Kidney (tissue), 14 donors: Measurements from ENCODE around the gene WLS. TPM values are rescaled to one million over a fixed set of nuclear protein-coding genes. Genes with fewer than 3 reads are reported as not detected.

ENCODE experiments used
- DNase-seq, 5 donors: peaks; one replicate each; pipeline ENCODE4 v3.0.0-alpha.2; 2013 to 2020
- FAIRE-seq: peaks from 2 replicates; lab custom pipeline; 2012; peaks lifted over from hg19 to GRCh38; lab: Jason Lieb, UNC
- H3K27ac ChIP-seq, 2 donors: one replicate each; pipeline ENCODE4 v1.7.0; 2013; ENCODE audit warnings: low read depth in 2 of 2, low read length in 2 of 2, inconsistent platforms in 1 of 2
- H3K27me3 ChIP-seq: one replicate; pipeline ENCODE4 v1.7.1; 2013; ENCODE audit warnings: low read length, inconsistent platforms; ENCODE audit not compliant: control insufficient read depth, insufficient read depth
- H3K36me3 ChIP-seq, 3 donors: one replicate each; pipeline versions ENCODE4 v1.7.0 to v1.7.1; 2013; ENCODE audit warnings: low read length in 3 of 3, control low read depth in 1 of 3, inconsistent platforms in 1 of 3; ENCODE audit not compliant: insufficient read depth in 3 of 3, control insufficient read depth in 2 of 3
- H3K4me1 ChIP-seq, 3 donors: one replicate each; pipeline versions ENCODE4 v1.7.0 to v1.7.1; 2013; ENCODE audit warnings: low read length in 3 of 3, inconsistent platforms in 1 of 3, low read depth in 1 of 3; ENCODE audit not compliant: control insufficient read depth in 2 of 3, insufficient read depth in 2 of 3
- H3K4me3 ChIP-seq, 3 donors: one replicate each; pipeline versions ENCODE4 v1.7.0 to v1.8.1; 2013; ENCODE audit warnings: low read length in 3 of 3, control low read depth in 1 of 3, inconsistent platforms in 1 of 3
- H3K9ac ChIP-seq, 3 donors: one replicate each; pipeline versions ENCODE4 v1.7.0 to v1.7.1; 2013; ENCODE audit warnings: low read length in 3 of 3, control low read depth in 1 of 3, inconsistent platforms in 1 of 3
- H3K9me3 ChIP-seq, 3 donors: one replicate each; pipeline versions ENCODE4 v1.7.0 to v1.7.1; 2013; ENCODE audit warnings: low read length in 3 of 3, control low read depth in 1 of 3, inconsistent platforms in 1 of 3; ENCODE audit not compliant: control insufficient read depth in 2 of 3, insufficient read depth in 1 of 3
- CTCF ChIP-seq: IDR thresholded peaks from 3 replicates; pipeline ENCODE4 v1.5.1; 2012; ENCODE audit warnings: mild to moderate bottlenecking, moderate library complexity, borderline replicate concordance; ENCODE audit not compliant: insufficient read depth; ENCODE audit errors: extremely low read depth
- intact Hi-C: fragments of 100-400 bp; cut with DNase I; formaldehyde crosslinking; loops from one replicate; pipeline ENCODE4 v1.11.1; 2022
- polyA plus RNA-seq: library from polyadenylated mRNA; stranded (reverse); fragments of 350-450 nt; fragmentation: Illumina TruSeq; extraction: RNeasy Lipid Tissue Mini Kit (QIAGEN cat#74804); gene quantifications from one replicate; pipeline ENCODE4 v1.2.3, GENCODE V29; 2014; ENCODE audit warnings: low read depth, low replicate concordance; ENCODE audit not compliant: insufficient read depth
- total RNA-seq: library from RNA; stranded (reverse); fragmentation: NEBNext Ultra II Directional; extraction: Animal tissue kit (Norgen Biotek cat#: 25700); gene quantifications from one replicate; pipeline ENCODE4 v1.2.1, GENCODE V29; 2021
- donor health status: control.
- donor health status: control.
- donor health status: control.
- donor health status: control.
- donor health status: control.
- donor health status: DM: yes; HTN: yes; CAD: no.
- donor health status: Normal renal cell carcinoma (clear cell type).

The WLS gene
- total and polyA plus RNA-seq, 2 donors from 2014 or later = 92.3 to 147 TPM

- H3K27me3 ChIP-seq = no peaks in the 10 kb centered on the region
- no peak for FAIRE-seq
- TF ChIP-seq CTCF = no peak
- no peaks in the 10 kb centered on the region for H3K9me3 ChIP-seq
- no peaks in the 10 kb centered on the region for H3K36me3 ChIP-seq
- H3K9ac ChIP-seq = no peak overlapping the region
- no peak for DNase-seq
- intact Hi-C loops = loop anchor here (10.0 kb wide), 1 partner anchor 248 kb away; no protein-coding TSS in a partner anchor
- no peak overlapping the region for H3K27ac ChIP-seq
- H3K4me3 ChIP-seq = no peak overlapping the region
- no peaks in the 10 kb centered on the region for H3K4me1 ChIP-seq
These were observed 129.2 kb downstream of the WLS start for GRCh38 chr1:68103011-68103545.

- FAIRE-seq (no peak), DNase-seq (no peak)
- H3K27me3 ChIP-seq = no peaks in the 10 kb centered on the region
- no peak overlapping the region for H3K9ac ChIP-seq
- no peak for TF ChIP-seq CTCF
- no peak overlapping the region for H3K4me3 ChIP-seq
- intact Hi-C loops = loop anchor here (10.0 kb wide), 1 partner anchor 247 kb away; no protein-coding TSS in a partner anchor
- no peaks in the 10 kb centered on the region for H3K9me3 ChIP-seq
- no peaks in the 10 kb centered on the region for H3K4me1 ChIP-seq
- no peak overlapping the region for H3K27ac ChIP-seq
- H3K36me3 ChIP-seq = no peaks in the 10 kb centered on the region
These were observed 130.5 kb downstream of the WLS start for GRCh38 chr1:68101829-68102228.

- H3K4me1 ChIP-seq = no peaks in the 10 kb centered on the region
- FAIRE-seq (no peak), DNase-seq (no peak)
- H3K36me3 ChIP-seq = no peaks in the 10 kb centered on the region
- TF ChIP-seq CTCF = no peak
- H3K9me3 ChIP-seq = no peaks in the 10 kb centered on the region
- no peaks in the 10 kb centered on the region for H3K27me3 ChIP-seq
- H3K9ac ChIP-seq = no peak overlapping the region
- H3K4me3 ChIP-seq = no peak overlapping the region
- no peak overlapping the region for H3K27ac ChIP-seq
- intact Hi-C loops = loop anchor here (10.0 kb wide), 1 partner anchor 246 kb away; no protein-coding TSS in a partner anchor
These were observed 131.8 kb downstream of the WLS start for GRCh38 chr1:68100571-68100970.

GRCh38 chr1:68093737-68094136 lies 138.6 kb downstream of the WLS start:
- intact Hi-C loops = no loop called here
- H3K4me3 ChIP-seq = no peak overlapping the region
- no peaks in the 10 kb centered on the region for H3K27me3 ChIP-seq
- H3K9me3 ChIP-seq = no peaks in the 10 kb centered on the region
- H3K36me3 ChIP-seq = no peaks in the 10 kb centered on the region
- FAIRE-seq (no peak), DNase-seq (no peak)
- H3K4me1 ChIP-seq = no peaks in the 10 kb centered on the region
- H3K27ac ChIP-seq = no peak overlapping the region
- TF ChIP-seq CTCF = no peak
- H3K9ac ChIP-seq = no peak overlapping the region
